ENCODE results near the gene MTMR2.

- no peak for TF ChIP-seq POLR2A (IDR thresholded peaks at IDR 0.05; ENCODE audit: low read depth, low read length)
- no peak for TF ChIP-seq TAF1 (IDR thresholded peaks at IDR 0.05; ENCODE audit: low read depth, low read length)
- TF ChIP-seq POLR2AphosphoS5 (IDR thresholded peaks at IDR 0.05; ENCODE audit: low read depth, low read length) = no peak
Measured at GRCh38 chr11:95791709-95792033, 132.2 kb downstream of the MTMR2 start.
